HFF-Myc (cell line): ENCODE measurements around the gene CSN3.
"Not testable (repeated sequence)": the region's sequence is repeated elsewhere in the genome, so short reads cannot be mapped to it uniquely, and the experiment has no call there.

Experiments used
- DNase-seq: peaks from one replicate; pipeline ENCODE4 v3.0.0-alpha.2; 2011; ENCODE audit warnings: low read depth; ENCODE audit errors: extremely low read depth
- H3K4me3 ChIP-seq: replicated peaks from 2 replicates; pipeline ENCODE4 v1.5.1; 2011; ENCODE audit warnings: low read depth, mild to moderate bottlenecking, control low read depth, low read length
- CTCF ChIP-seq: IDR thresholded peaks from 2 replicates; pipeline ENCODE4 v1.5.1; 2012; ENCODE audit warnings: mild to moderate bottlenecking, low read depth, low read length, control low read depth; ENCODE audit errors: missing control alignments

The CSN3 gene

GRCh38 chr4:70242297-70242696, at the start of gene CSN3:
CSN3 (plus strand) TSS chr4:70242597; CDS start chr4:70244820, 2,223 bp downstream.
- H3K4me3 ChIP-seq, DNase-seq: not testable (repeated sequence)

GRCh38 chr4:70192895-70193294, 49.5 kb upstream of the CSN3 start:
- TF ChIP-seq CTCF, result no peak
- no peak overlapping the region for H3K4me3 ChIP-seq
- no peak for DNase-seq

- DNase-seq, result no peak
- no peak within 1 kb of the TSS for H3K4me3 ChIP-seq
- TF ChIP-seq CTCF, result no peak
Measured at GRCh38 chr4:70195425-70195824, 47.0 kb upstream of the CSN3 start, which contains the start of gene ODAM. ODAM (plus strand) TSS chr4:70195725; CDS start chr4:70196544, 819 bp downstream.

- H3K4me3 ChIP-seq, result no peak overlapping the region
- DNase-seq, result no peak
- no peak for TF ChIP-seq CTCF
Measured at GRCh38 chr4:70196857-70197256, 45.5 kb upstream of the CSN3 start.

- H3K4me3 ChIP-seq, result no peak overlapping the region
- DNase-seq, result no peak
- no peak for TF ChIP-seq CTCF
Measured at GRCh38 chr4:70197842-70198241, 44.6 kb upstream of the CSN3 start.

- TF ChIP-seq CTCF, result no peak
- no peak for DNase-seq
- H3K4me3 ChIP-seq, result no peak overlapping the region
Measured at GRCh38 chr4:70203601-70204000, 38.8 kb upstream of the CSN3 start.

- not testable (repeated sequence) for H3K4me3 ChIP-seq, DNase-seq
Measured at GRCh38 chr4:70212752-70213151, 29.6 kb upstream of the CSN3 start.

- not testable (repeated sequence) for H3K4me3 ChIP-seq, DNase-seq
Measured at GRCh38 chr4:70216109-70216508, 26.3 kb upstream of the CSN3 start.

- H3K4me3 ChIP-seq, DNase-seq: not testable (repeated sequence)
Measured at GRCh38 chr4:70216550-70216949, 25.8 kb upstream of the CSN3 start.

GRCh38 chr4:70221389-70221788, 21.0 kb upstream of the CSN3 start:
- not testable (repeated sequence) for DNase-seq, H3K4me3 ChIP-seq

GRCh38 chr4:70221818-70222217, 20.6 kb upstream of the CSN3 start:
- not testable (repeated sequence) for H3K4me3 ChIP-seq, DNase-seq
